ENCODE data around the gene ECI2. TPM values are rescaled to one million over a fixed set of nuclear protein-coding genes. Genes with fewer than 3 reads are reported as not detected.

The ECI2 gene
- polyA plus RNA-seq, 2 donors, result 7.1 to 19.5 TPM

DNA sequence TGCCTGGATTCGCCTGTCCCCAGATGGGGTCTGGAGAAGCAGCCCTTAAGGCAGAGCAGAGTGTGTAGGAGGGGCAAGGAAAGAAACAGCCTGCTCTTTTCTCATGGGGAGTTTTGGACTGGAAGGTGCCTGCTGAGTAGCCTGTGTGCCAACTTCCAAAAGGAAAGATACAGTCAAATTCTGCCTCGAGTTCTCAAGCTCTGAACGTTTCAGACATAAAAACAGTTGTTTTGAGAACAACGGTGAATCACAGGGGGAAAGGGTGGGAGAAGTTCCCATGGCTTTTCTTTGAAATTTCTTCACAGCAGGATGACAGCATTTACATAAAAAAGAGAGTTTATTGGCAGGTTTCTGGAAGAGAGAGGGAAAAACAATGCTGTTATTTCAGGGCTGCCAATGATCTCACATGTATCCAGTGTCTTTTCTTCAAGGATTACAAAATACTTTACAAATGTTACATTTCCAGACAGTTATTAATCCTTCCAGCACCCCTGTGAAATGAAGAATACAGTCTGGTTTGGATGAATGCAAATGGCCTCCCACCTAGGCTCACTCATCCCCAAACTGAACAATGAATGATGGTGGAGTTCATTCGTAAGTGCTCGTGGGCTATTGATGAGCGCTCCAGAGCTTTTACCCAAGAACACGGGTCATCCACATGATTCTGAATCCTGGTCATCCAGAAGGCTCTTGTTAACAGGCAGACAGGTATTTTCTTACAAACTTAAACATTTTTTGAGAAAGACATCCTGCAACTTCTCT lies 33.8 kb upstream of the ECI2 start:
- 62 to 65% methylated on average over 8 of the region's 8 CpGs for WGBS, 2 donors
- no peak overlapping the region for H3K4me3 ChIP-seq (ENCODE audit: low read depth in 1 of 2, low read length in 2 of 2)
- H3K4me1 ChIP-seq (ENCODE audit: control insufficient read depth in 2 of 2, insufficient read depth in 2 of 2, low read length in 1 of 2), result no peaks in the 10 kb centered on the region
- no peaks in the 10 kb centered on the region for H3K36me3 ChIP-seq (ENCODE audit: control insufficient read depth in 2 of 2, insufficient read depth in 2 of 2, low read length in 1 of 2)
- no peaks in the 10 kb centered on the region for H3K9me3 ChIP-seq (ENCODE audit: control insufficient read depth in 2 of 2, insufficient read depth in 1 of 2, low read depth in 1 of 2, low read length in 1 of 2)
- H3K27me3 ChIP-seq (ENCODE audit: control insufficient read depth in 1 of 2, insufficient read depth in 2 of 2, low read length in 2 of 2), result no peaks in the 10 kb centered on the region
- H3K27ac ChIP-seq (ENCODE audit: low read depth in 2 of 2, low read length in 1 of 2), result no peak overlapping the region

DNA sequence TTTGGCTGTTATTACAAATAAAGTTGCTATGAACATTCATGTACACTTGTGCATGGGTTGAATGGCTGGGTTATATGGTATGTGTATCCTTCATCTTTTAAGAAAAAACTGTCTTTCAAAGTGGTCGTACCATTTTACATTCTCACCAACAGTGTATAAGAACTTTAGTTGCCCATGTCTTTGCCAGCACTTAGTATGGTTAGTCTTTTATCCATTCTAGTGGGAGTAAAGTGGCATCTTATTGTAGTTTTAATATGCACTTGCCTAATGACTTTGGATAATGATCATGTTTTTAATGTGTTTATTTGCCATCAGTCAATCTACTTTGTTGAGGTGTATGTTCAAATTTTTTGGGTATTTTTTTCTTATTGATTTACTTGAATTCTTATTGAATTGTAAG lies 32.5 kb upstream of the ECI2 start:
- no peak overlapping the region for H3K27ac ChIP-seq (ENCODE audit: low read depth in 2 of 2, low read length in 1 of 2)
- H3K9me3 ChIP-seq (ENCODE audit: control insufficient read depth in 2 of 2, insufficient read depth in 1 of 2, low read depth in 1 of 2, low read length in 1 of 2), result no peaks in the 10 kb centered on the region
- H3K4me3 ChIP-seq (ENCODE audit: low read depth in 1 of 2, low read length in 2 of 2), result no peak overlapping the region
- 91 to 100% methylated on average over 1 of the region's 1 CpG for WGBS, 2 donors
- H3K27me3 ChIP-seq (ENCODE audit: control insufficient read depth in 1 of 2, insufficient read depth in 2 of 2, low read length in 2 of 2), result no peaks in the 10 kb centered on the region
- no peaks in the 10 kb centered on the region for H3K4me1 ChIP-seq (ENCODE audit: control insufficient read depth in 2 of 2, insufficient read depth in 2 of 2, low read length in 1 of 2)
- H3K36me3 ChIP-seq (ENCODE audit: control insufficient read depth in 2 of 2, insufficient read depth in 2 of 2, low read length in 1 of 2), result no peaks in the 10 kb centered on the region

GRCh38 chr6:4167123-4167522 lies 31.7 kb upstream of the ECI2 start:
- 98% methylated on average over 6 of the region's 6 CpGs for WGBS, 2 donors
- Histone ChIP-seq H3K27me3 (ENCODE audit: control insufficient read depth in 1 of 2, insufficient read depth in 2 of 2, low read length in 2 of 2) (no peaks in the 10 kb centered on the region), H3K36me3 (ENCODE audit: control insufficient read depth in 2 of 2, insufficient read depth in 2 of 2, low read length in 1 of 2) (no peaks in the 10 kb centered on the region), H3K4me1 (ENCODE audit: control insufficient read depth in 2 of 2, insufficient read depth in 2 of 2, low read length in 1 of 2) (no peaks in the 10 kb centered on the region), H3K9me3 (ENCODE audit: control insufficient read depth in 2 of 2, insufficient read depth in 1 of 2, low read depth in 1 of 2, low read length in 1 of 2) (no peaks in the 10 kb centered on the region), H3K27ac (ENCODE audit: low read depth in 2 of 2, low read length in 1 of 2) (no peak overlapping the region), H3K4me3 (ENCODE audit: low read depth in 1 of 2, low read length in 2 of 2) (no peak overlapping the region)

DNA sequence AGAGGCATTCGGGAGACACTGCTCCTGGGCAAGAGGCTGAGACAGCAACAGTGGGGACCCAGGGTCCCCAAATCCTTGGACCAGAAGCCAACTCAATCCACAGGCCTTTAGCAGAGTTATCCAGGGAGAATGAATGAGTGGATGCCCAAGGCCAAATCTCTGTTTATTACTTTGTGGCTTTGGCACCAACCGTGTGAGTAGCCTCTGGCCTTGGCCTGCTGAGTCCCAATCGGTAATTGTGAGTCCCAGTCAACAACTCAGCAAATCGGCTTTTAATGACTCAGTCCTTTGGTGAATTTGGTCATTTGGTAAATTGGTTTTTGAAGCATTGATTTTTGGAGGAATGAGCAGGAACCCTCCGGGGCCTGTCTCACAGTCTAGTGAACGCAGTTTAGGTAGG lies 29.1 kb upstream of the ECI2 start:
- Histone ChIP-seq H3K4me1 (ENCODE audit: control insufficient read depth in 2 of 2, insufficient read depth in 2 of 2, low read length in 1 of 2) (no peaks in the 10 kb centered on the region), H3K9me3 (ENCODE audit: control insufficient read depth in 2 of 2, insufficient read depth in 1 of 2, low read depth in 1 of 2, low read length in 1 of 2) (no peaks in the 10 kb centered on the region), H3K4me3 (ENCODE audit: low read depth in 1 of 2, low read length in 2 of 2) (no peak overlapping the region), H3K27ac (ENCODE audit: low read depth in 2 of 2, low read length in 1 of 2) (no peak overlapping the region), H3K36me3 (ENCODE audit: control insufficient read depth in 2 of 2, insufficient read depth in 2 of 2, low read length in 1 of 2) (no peaks in the 10 kb centered on the region), H3K27me3 (ENCODE audit: control insufficient read depth in 1 of 2, insufficient read depth in 2 of 2, low read length in 2 of 2) (no peaks in the 10 kb centered on the region)
- WGBS, 2 donors, result 78 to 82% methylated on average over 6 of the region's 6 CpGs

DNA sequence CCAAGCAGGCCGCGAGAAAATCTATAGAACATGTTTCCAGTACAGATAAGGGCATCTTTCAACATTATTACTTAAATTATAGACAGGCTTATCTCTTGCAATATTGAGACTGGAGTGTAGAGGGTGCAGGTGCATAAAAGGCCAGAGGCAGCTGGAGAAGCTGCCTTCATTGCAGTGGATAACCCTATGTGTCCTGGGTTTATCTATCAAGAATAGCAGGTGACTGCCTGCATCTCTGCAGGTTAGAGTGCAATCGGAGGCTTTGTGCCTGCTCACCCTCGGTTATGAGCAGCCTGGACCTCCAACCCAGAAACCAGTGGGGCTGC lies 28.7 kb upstream of the ECI2 start:
- Histone ChIP-seq H3K27me3 (ENCODE audit: control insufficient read depth in 1 of 2, insufficient read depth in 2 of 2, low read length in 2 of 2) (no peaks in the 10 kb centered on the region), H3K9me3 (ENCODE audit: control insufficient read depth in 2 of 2, insufficient read depth in 1 of 2, low read depth in 1 of 2, low read length in 1 of 2) (no peaks in the 10 kb centered on the region), H3K4me1 (ENCODE audit: control insufficient read depth in 2 of 2, insufficient read depth in 2 of 2, low read length in 1 of 2) (no peaks in the 10 kb centered on the region), H3K36me3 (ENCODE audit: control insufficient read depth in 2 of 2, insufficient read depth in 2 of 2, low read length in 1 of 2) (no peaks in the 10 kb centered on the region), H3K27ac (ENCODE audit: low read depth in 2 of 2, low read length in 1 of 2) (no peak overlapping the region), H3K4me3 (ENCODE audit: low read depth in 1 of 2, low read length in 2 of 2) (no peak overlapping the region)
- 77 to 93% methylated on average over 4 of the region's 4 CpGs for WGBS, 2 donors

DNA sequence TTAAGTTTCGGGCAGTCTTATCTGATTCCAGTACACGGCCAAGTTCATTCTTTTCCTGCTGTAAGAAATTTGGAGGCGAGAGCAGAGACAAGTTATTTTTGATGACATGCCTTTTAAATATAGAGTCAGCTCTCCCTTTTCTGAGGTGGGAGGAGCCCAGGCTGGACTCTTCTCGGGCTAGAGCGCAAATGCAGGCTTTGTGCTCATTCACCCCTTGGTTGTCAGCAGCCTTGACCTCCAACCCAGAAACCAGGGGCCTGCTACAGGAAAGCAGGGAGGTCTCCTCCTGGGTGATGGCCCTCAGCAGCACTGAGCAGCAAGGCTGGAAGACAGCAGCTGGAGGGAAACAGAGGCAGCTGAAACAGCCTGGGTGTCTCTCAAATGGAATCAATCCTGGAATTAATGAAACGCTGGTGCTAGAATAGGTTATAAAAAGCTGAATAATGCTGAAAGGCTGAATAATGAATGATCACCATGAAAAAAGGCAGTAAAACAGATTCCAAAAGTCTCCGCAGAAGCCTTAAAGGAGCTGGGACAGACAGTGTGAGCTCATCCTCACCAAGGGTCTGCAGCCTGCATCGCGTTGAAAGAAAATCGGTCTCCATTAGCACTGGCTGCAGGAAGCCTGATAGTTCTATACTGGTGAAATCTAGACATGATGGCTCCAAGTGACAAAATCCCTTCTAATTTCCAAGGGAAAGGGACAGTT lies 28.2 kb upstream of the ECI2 start:
- H3K36me3 ChIP-seq (ENCODE audit: control insufficient read depth in 2 of 2, insufficient read depth in 2 of 2, low read length in 1 of 2), result no peaks in the 10 kb centered on the region
- WGBS, 2 donors, result 88 to 89% methylated on average over 10 of the region's 10 CpGs
- H3K27ac ChIP-seq (ENCODE audit: low read depth in 2 of 2, low read length in 1 of 2), result no peak overlapping the region
- H3K9me3 ChIP-seq (ENCODE audit: control insufficient read depth in 2 of 2, insufficient read depth in 1 of 2, low read depth in 1 of 2, low read length in 1 of 2), result no peaks in the 10 kb centered on the region
- H3K4me3 ChIP-seq (ENCODE audit: low read depth in 1 of 2, low read length in 2 of 2), result no peak overlapping the region
- no peaks in the 10 kb centered on the region for H3K27me3 ChIP-seq (ENCODE audit: control insufficient read depth in 1 of 2, insufficient read depth in 2 of 2, low read length in 2 of 2)
- H3K4me1 ChIP-seq (ENCODE audit: control insufficient read depth in 2 of 2, insufficient read depth in 2 of 2, low read length in 1 of 2), result no peaks in the 10 kb centered on the region

GRCh38 chr6:4162370-4162769 lies 27.0 kb upstream of the ECI2 start:
- Histone ChIP-seq H3K9me3 (ENCODE audit: control insufficient read depth in 2 of 2, insufficient read depth in 1 of 2, low read depth in 1 of 2, low read length in 1 of 2) (no peaks in the 10 kb centered on the region), H3K4me1 (ENCODE audit: control insufficient read depth in 2 of 2, insufficient read depth in 2 of 2, low read length in 1 of 2) (no peaks in the 10 kb centered on the region), H3K4me3 (ENCODE audit: low read depth in 1 of 2, low read length in 2 of 2) (no peak overlapping the region), H3K27ac (ENCODE audit: low read depth in 2 of 2, low read length in 1 of 2) (no peak overlapping the region), H3K27me3 (ENCODE audit: control insufficient read depth in 1 of 2, insufficient read depth in 2 of 2, low read length in 2 of 2) (no peaks in the 10 kb centered on the region), H3K36me3 (ENCODE audit: control insufficient read depth in 2 of 2, insufficient read depth in 2 of 2, low read length in 1 of 2) (no peaks in the 10 kb centered on the region)
- WGBS, 2 donors, result 82 to 90% methylated on average over 1 of the region's 1 CpG

DNA sequence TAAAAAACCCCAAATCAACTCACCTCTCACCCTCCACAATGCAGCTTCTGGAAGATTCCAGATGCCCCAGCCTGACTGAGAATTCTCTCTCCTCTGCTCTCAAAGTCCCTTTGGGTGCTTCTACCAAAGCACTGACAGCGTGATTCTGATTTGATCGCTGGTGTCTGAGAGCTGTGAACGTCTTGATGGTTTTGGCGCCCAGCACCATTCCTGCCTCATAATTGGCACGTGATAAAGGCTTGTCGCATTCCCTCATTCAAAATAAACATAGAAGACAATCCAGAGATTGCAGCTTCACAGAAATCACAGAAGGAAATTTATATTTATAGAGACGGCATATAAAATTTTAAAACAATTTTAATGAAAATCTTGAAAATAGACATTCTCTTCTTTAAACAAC lies 24.1 kb upstream of the ECI2 start:
- H3K27me3 ChIP-seq (ENCODE audit: control insufficient read depth in 1 of 2, insufficient read depth in 2 of 2, low read length in 2 of 2), result no peaks in the 10 kb centered on the region
- no peaks in the 10 kb centered on the region for H3K36me3 ChIP-seq (ENCODE audit: control insufficient read depth in 2 of 2, insufficient read depth in 2 of 2, low read length in 1 of 2)
- no peak overlapping the region for H3K4me3 ChIP-seq (ENCODE audit: low read depth in 1 of 2, low read length in 2 of 2)
- no peaks in the 10 kb centered on the region for H3K9me3 ChIP-seq (ENCODE audit: control insufficient read depth in 2 of 2, insufficient read depth in 1 of 2, low read depth in 1 of 2, low read length in 1 of 2)
- no peak overlapping the region for H3K27ac ChIP-seq (ENCODE audit: low read depth in 2 of 2, low read length in 1 of 2)
- H3K4me1 ChIP-seq (ENCODE audit: control insufficient read depth in 2 of 2, insufficient read depth in 2 of 2, low read length in 1 of 2), result no peaks in the 10 kb centered on the region
- WGBS, 2 donors, result 70 to 77% methylated on average over 7 of the region's 7 CpGs

- no peak overlapping the region for H3K4me3 ChIP-seq (ENCODE audit: low read depth in 1 of 2, low read length in 2 of 2)
- H3K9me3 ChIP-seq (ENCODE audit: control insufficient read depth in 2 of 2, insufficient read depth in 1 of 2, low read depth in 1 of 2, low read length in 1 of 2), result no peaks in the 10 kb centered on the region
- WGBS, 2 donors, result 81 to 84% methylated on average over 12 of the region's 12 CpGs
- no peaks in the 10 kb centered on the region for H3K27me3 ChIP-seq (ENCODE audit: control insufficient read depth in 1 of 2, insufficient read depth in 2 of 2, low read length in 2 of 2)
- H3K4me1 ChIP-seq (ENCODE audit: control insufficient read depth in 2 of 2, insufficient read depth in 2 of 2, low read length in 1 of 2), result no peaks in the 10 kb centered on the region
- H3K36me3 ChIP-seq (ENCODE audit: control insufficient read depth in 2 of 2, insufficient read depth in 2 of 2, low read length in 1 of 2), result no peaks in the 10 kb centered on the region
- H3K27ac ChIP-seq (ENCODE audit: low read depth in 2 of 2, low read length in 1 of 2), result no peak overlapping the region
Measured at GRCh38 chr6:4157506-4157905, 22.1 kb upstream of the ECI2 start.

Data from esophagus (tissue), 2 donors.